Measurements from ENCODE around the gene UBTFL1. TPM values are rescaled to one million over a fixed set of nuclear protein-coding genes. Genes with fewer than 3 reads are reported as not detected.

Gene UBTFL1
- total RNA-seq, 2 donors from 2014 or later, result not detected

Other genes with a start within 250 kb of the UBTFL1 start
- not detected for gene TRIM64B, start 207.5 kb upstream of the UBTFL1 start, total RNA-seq
- gene TRIM49D1, start 163.7 kb upstream of the UBTFL1 start, total RNA-seq, result not detected
- not detected for gene TRIM49D2, start 161.9 kb upstream of the UBTFL1 start, total RNA-seq
- not detected for gene TRIM64, start 119.9 kb upstream of the UBTFL1 start, total RNA-seq
- not detected for gene TRIM49C, start 54.8 kb upstream of the UBTFL1 start, total RNA-seq
- 1 to 10 TPM; 1.3 to 2.0 TPM for gene NAALAD2, start 48.7 kb downstream of the UBTFL1 start, total RNA-seq
- 10 to 100 TPM; 24.7 to 31.7 TPM for gene CHORDC1, start 137.1 kb downstream of the UBTFL1 start, total RNA-seq